WTC11 (cell line): ENCODE results near the gene MCRIP2. TPM values are rescaled to one million over a fixed set of nuclear protein-coding genes. Genes with fewer than 3 reads are reported as not detected.

ENCODE experiments used
- ATAC-seq: fragments of 200-7000 bp; cut with Tn5 transposase; 2 replicates; pipeline ENCODE4 v1.10.0; 2021; ENCODE audit warnings: mild to moderate bottlenecking, moderate library complexity
- CTCF ChIA-PET: fragments of 300-600 bp; sonication (Branson Sonifier 250); formaldehyde crosslinking; loops from one replicate; lab custom pipeline; 2021; ENCODE audit warnings: antibody characterized with exemption; lab: Charles Lee
- POLR2A ChIA-PET: fragments of 350-600 bp; sonication (Branson Sonifier 250); formaldehyde crosslinking; loops from one replicate; lab custom pipeline; 2021; ENCODE audit warnings: antibody characterized with exemption; lab: Charles Lee
- DNase-seq: peaks from one replicate; pipeline ENCODE4 v3.0.0; 2021; ENCODE audit warnings: low spot score
- H3K27ac Mint-ChIP-seq: 2 replicates; pipeline ENCODE4 v1.8.0; 2021; ENCODE audit warnings: mixed read lengths
- H3K27me3 Mint-ChIP-seq: 2 replicates; pipeline ENCODE4 v1.8.0; 2021; ENCODE audit warnings: low read depth, mild to moderate bottlenecking, moderate library complexity, mixed read lengths
- H3K36me3 Mint-ChIP-seq: 2 replicates; pipeline ENCODE4 v1.8.0; 2021; ENCODE audit warnings: mixed read lengths
- H3K4me1 Mint-ChIP-seq: 2 replicates; pipeline ENCODE4 v1.8.0; 2022; ENCODE audit warnings: mixed read lengths
- H3K4me3 Mint-ChIP-seq: 2 replicates; pipeline ENCODE4 v1.8.0; 2021; ENCODE audit warnings: mild to moderate bottlenecking, moderate library complexity, mixed read lengths
- H3K9me3 Mint-ChIP-seq: 2 replicates; pipeline ENCODE4 v1.8.0; 2021; ENCODE audit warnings: mixed read lengths
- ATF1 ChIP-seq: sonication (generic); formaldehyde crosslinking; IDR thresholded peaks from 2 replicates; pipeline ENCODE4 v1.8.1; 2023; ENCODE audit warnings: mild to moderate bottlenecking, moderate library complexity, missing genetic modification reagents
- ELF4 ChIP-seq: sonication (generic); formaldehyde crosslinking; IDR thresholded peaks from 2 replicates; pipeline ENCODE4 v1.8.1; 2022; ENCODE audit warnings: low read depth, mild to moderate bottlenecking, moderate library complexity, missing genetic modification reagents
- EMX1 ChIP-seq: fragments of 250-450 bp; sonication (Bioruptor Pico); IDR thresholded peaks from 2 replicates; pipeline ENCODE4 v1.8.0; 2021; ENCODE audit warnings: mild to moderate bottlenecking
- ETV6 ChIP-seq: sonication (generic); formaldehyde crosslinking; IDR thresholded peaks from 2 replicates; pipeline ENCODE4 v1.8.1; 2022; ENCODE audit warnings: mild to moderate bottlenecking, missing genetic modification reagents
- FOXP1 ChIP-seq: sonication (generic); formaldehyde crosslinking; IDR thresholded peaks from 2 replicates; pipeline ENCODE4 v1.8.0; 2022; ENCODE audit warnings: missing genetic modification reagents, mild to moderate bottlenecking, moderate library complexity, borderline replicate concordance
- GTF2I ChIP-seq: fragments of 250-450 bp; sonication (Bioruptor Pico); conservative IDR thresholded peaks from 2 replicates; pipeline ENCODE4 v1.4.0; 2021; ENCODE audit warnings: mild to moderate bottlenecking
- IRF2 ChIP-seq: sonication (generic); formaldehyde crosslinking; IDR thresholded peaks from 2 replicates; pipeline ENCODE4 v1.8.0; 2022; ENCODE audit warnings: low read depth, missing genetic modification reagents, borderline replicate concordance
- JAZF1 ChIP-seq: fragments of 250-450 bp; sonication (Bioruptor Pico); IDR thresholded peaks from 2 replicates; pipeline ENCODE4 v1.9.0; 2021; ENCODE audit warnings: moderate library complexity, mild to moderate bottlenecking, inconsistent platforms
- KAT7 ChIP-seq: sonication (generic); formaldehyde crosslinking; IDR thresholded peaks from 2 replicates; pipeline ENCODE4 v1.8.1; 2023; ENCODE audit warnings: missing genetic modification reagents, mild to moderate bottlenecking, borderline replicate concordance
- TP53 ChIP-seq: sonication (generic); formaldehyde crosslinking; IDR thresholded peaks from 2 replicates; pipeline ENCODE4 v1.8.1; 2023; ENCODE audit warnings: mild to moderate bottlenecking, missing genetic modification reagents
- ZBTB21 ChIP-seq: sonication (generic); formaldehyde crosslinking; IDR thresholded peaks from 2 replicates; pipeline ENCODE4 v1.8.1; 2023; ENCODE audit warnings: mild to moderate bottlenecking, missing genetic modification reagents, borderline replicate concordance
- ZNF121 ChIP-seq: sonication (generic); formaldehyde crosslinking; IDR thresholded peaks from 2 replicates; pipeline ENCODE4 v1.8.0; 2023; ENCODE audit warnings: missing genetic modification reagents
- ZNF423 ChIP-seq: fragments of 250-450 bp; sonication (Bioruptor Pico); IDR thresholded peaks from 2 replicates; pipeline ENCODE4 v2.1.2; 2022; ENCODE audit warnings: mild to moderate bottlenecking, moderate library complexity
- total RNA-seq: library from RNA; stranded (reverse); gene quantifications from 3 replicates; pipeline ENCODE4 v1.2.3, GENCODE V29; 2021
- TF ChIP-seq, protein P1 (sequence below): fragments of 250-450 bp; sonication (Bioruptor Pico); IDR thresholded peaks from 2 replicates; pipeline ENCODE4 v1.9.0; 2021; ENCODE audit warnings: mild to moderate bottlenecking
- TF ChIP-seq, protein P2 (sequence below): fragments of 250-450 bp; sonication (Bioruptor Pico); IDR thresholded peaks from 2 replicates; pipeline ENCODE4 v1.8.0; 2021; ENCODE audit warnings: mild to moderate bottlenecking
- TF ChIP-seq, protein P3 (sequence below): sonication (generic); formaldehyde crosslinking; IDR thresholded peaks from 2 replicates; pipeline ENCODE4 v1.8.1; 2022; ENCODE audit warnings: mild to moderate bottlenecking, missing genetic modification reagents, moderate library complexity, borderline replicate concordance
- TF ChIP-seq, protein P4 (sequence below): sonication (generic); formaldehyde crosslinking; IDR thresholded peaks from 2 replicates; pipeline ENCODE4 v1.8.1; 2023; ENCODE audit warnings: mild to moderate bottlenecking, missing genetic modification reagents, borderline replicate concordance
- TF ChIP-seq, protein P5 (sequence below): sonication (generic); formaldehyde crosslinking; IDR thresholded peaks from 2 replicates; pipeline ENCODE4 v1.8.1; 2022; ENCODE audit warnings: mild to moderate bottlenecking, moderate library complexity, missing genetic modification reagents
- TF ChIP-seq, protein P6 (sequence below): fragments of 250-450 bp; sonication (Bioruptor Pico); IDR thresholded peaks from 2 replicates; pipeline ENCODE4 v1.9.0; 2021; ENCODE audit warnings: mild to moderate bottlenecking, borderline replicate concordance
- TF ChIP-seq, protein P7 (sequence below): sonication (generic); formaldehyde crosslinking; conservative IDR thresholded peaks from 2 replicates; pipeline ENCODE4 v1.8.1; 2022; ENCODE audit warnings: mild to moderate bottlenecking, missing genetic modification reagents

The MCRIP2 gene
- total RNA-seq, 1 experiment from 2014 or later, result 63.3 TPM

DNA sequence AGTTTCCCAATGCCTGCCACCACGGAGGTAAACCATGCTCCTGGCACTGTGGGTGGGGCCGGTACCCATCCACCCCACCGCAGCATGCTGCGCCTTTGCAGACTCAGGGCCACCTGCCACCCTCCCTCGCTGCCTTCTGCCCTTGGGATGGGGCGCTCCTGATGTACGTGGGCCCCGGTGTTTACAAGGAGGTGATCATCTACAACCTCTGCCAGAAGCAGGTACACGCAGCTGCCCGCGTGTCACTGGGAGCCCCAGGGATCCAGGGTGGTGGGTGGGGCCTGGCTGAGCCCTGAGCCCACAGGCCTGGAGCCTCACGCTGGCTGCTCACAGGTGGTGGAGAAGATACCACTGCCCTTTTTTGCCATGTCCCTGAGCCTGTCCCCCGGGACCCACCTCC is 24.9 kb downstream of the MCRIP2 start:
- H3K9me3 Mint-ChIP-seq, result no peaks in the 10 kb centered on the region
- no peak overlapping the region for H3K4me3 Mint-ChIP-seq
- no peak overlapping the region for H3K27ac Mint-ChIP-seq
- ChIA-PET CTCF (interaction anchor here (1.6 to 3.0 kb wide), 2 partner anchors 18 to 76 kb away, joined by 5 to 16 read pairs; partner anchors contain the start of genes RAB40C and WDR90), POLR2A (interaction anchor here (1.0 kb wide), 1 partner anchor 15 kb away, joined by 3 read pairs; no protein-coding TSS in a partner anchor)
- no peaks in the 10 kb centered on the region for H3K27me3 Mint-ChIP-seq
- ATAC-seq (no peak), DNase-seq (no peak)
- no peaks in the 10 kb centered on the region for H3K4me1 Mint-ChIP-seq
- H3K36me3 Mint-ChIP-seq, result peaks cover 7% of the 10 kb centered on the region
- no peak for TF ChIP-seq FOXP1 (CRISPR knock-in tag)
- TF ChIP-seq, protein P1, sequence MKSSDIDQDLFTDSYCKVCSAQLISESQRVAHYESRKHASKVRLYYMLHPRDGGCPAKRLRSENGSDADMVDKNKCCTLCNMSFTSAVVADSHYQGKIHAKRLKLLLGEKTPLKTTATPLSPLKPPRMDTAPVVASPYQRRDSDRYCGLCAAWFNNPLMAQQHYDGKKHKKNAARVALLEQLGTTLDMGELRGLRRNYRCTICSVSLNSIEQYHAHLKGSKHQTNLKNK (CRISPR knock-in tag), result no peak
- TF ChIP-seq ZNF121 (CRISPR knock-in tag), result no peak
- no peak for TF ChIP-seq IRF2 (CRISPR knock-in tag)
- TF ChIP-seq ELF4, result no peak
- TF ChIP-seq, all 79 proteins: peak for 0

DNA sequence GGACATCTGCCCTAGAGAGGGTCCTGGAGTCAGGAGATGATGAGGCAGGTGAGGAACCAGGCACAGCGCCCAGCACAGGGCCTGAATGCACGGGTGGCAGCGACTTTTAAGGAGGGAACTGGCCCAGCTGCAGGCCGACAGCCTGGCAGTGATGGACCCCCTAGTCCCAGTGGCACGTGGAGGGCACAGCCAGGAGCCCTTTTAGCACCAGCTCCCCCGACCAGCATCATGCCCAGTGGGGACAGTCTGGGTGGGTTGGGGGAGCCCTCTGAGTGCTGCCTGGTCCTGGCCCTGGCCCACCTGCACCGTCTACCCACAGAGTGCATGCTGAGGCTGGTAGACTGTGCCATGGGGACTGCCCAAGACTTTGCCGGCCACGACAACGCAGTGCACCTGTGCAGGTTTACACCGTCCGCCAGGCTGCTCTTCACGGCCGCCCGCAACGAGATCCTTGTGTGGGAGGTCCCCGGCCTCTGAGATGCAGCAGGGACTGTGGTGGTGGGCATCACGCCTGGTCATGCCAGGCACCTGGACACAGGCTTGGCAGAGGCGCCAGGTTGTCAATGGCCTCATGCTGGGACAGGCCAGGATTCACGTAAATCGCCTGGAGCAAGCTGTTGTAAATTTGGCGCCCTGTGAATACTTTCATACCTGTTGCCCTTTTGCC is 25.6 kb downstream of the MCRIP2 start:
- H3K4me3 Mint-ChIP-seq, result 0 out of 2 replicates have a peak overlapping the region, but pooled peaks have one; percentile 30
- H3K36me3 Mint-ChIP-seq, result peaks cover 7% of the 10 kb centered on the region
- H3K27me3 Mint-ChIP-seq, result no peaks in the 10 kb centered on the region
- ChIA-PET POLR2A (interaction anchor here (1.0 to 1.8 kb wide), 2 partner anchors 29 to 53 kb away, joined by 3 to 6 read pairs; no protein-coding TSS in a partner anchor), CTCF (interaction anchor here (0.6 to 3.0 kb wide), 23 partner anchors 9 to 296 kb away, joined by 3 to 21 read pairs (median 4); partner anchors contain the start of genes ANTKMT, CIAO3, JMJD8 and RAB40C)
- H3K4me1 Mint-ChIP-seq, result no peaks in the 10 kb centered on the region
- ATAC-seq (no peak), DNase-seq (no peak)
- TF ChIP-seq ETV6 (no peak), ATF1 (CRISPR knock-in tag) (no peak), ZNF423 (CRISPR knock-in tag) (no peak), TP53 (CRISPR knock-in tag) (no peak), JAZF1 (CRISPR knock-in tag) (no peak), ZBTB21 (no peak), EMX1 (no peak), GTF2I (CRISPR knock-in tag) (no peak), KAT7 (no peak)
- TF ChIP-seq, protein P2, sequence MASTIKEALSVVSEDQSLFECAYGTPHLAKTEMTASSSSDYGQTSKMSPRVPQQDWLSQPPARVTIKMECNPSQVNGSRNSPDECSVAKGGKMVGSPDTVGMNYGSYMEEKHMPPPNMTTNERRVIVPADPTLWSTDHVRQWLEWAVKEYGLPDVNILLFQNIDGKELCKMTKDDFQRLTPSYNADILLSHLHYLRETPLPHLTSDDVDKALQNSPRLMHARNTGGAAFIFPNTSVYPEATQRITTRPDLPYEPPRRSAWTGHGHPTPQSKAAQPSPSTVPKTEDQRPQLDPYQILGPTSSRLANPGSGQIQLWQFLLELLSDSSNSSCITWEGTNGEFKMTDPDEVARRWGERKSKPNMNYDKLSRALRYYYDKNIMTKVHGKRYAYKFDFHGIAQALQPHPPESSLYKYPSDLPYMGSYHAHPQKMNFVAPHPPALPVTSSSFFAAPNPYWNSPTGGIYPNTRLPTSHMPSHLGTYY (CRISPR knock-in tag), result no peak
- TF ChIP-seq, protein P3, sequence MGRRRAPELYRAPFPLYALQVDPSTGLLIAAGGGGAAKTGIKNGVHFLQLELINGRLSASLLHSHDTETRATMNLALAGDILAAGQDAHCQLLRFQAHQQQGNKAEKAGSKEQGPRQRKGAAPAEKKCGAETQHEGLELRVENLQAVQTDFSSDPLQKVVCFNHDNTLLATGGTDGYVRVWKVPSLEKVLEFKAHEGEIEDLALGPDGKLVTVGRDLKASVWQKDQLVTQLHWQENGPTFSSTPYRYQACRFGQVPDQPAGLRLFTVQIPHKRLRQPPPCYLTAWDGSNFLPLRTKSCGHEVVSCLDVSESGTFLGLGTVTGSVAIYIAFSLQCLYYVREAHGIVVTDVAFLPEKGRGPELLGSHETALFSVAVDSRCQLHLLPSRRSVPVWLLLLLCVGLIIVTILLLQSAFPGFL (CRISPR knock-in tag), result no peak
- TF ChIP-seq, protein P4, sequence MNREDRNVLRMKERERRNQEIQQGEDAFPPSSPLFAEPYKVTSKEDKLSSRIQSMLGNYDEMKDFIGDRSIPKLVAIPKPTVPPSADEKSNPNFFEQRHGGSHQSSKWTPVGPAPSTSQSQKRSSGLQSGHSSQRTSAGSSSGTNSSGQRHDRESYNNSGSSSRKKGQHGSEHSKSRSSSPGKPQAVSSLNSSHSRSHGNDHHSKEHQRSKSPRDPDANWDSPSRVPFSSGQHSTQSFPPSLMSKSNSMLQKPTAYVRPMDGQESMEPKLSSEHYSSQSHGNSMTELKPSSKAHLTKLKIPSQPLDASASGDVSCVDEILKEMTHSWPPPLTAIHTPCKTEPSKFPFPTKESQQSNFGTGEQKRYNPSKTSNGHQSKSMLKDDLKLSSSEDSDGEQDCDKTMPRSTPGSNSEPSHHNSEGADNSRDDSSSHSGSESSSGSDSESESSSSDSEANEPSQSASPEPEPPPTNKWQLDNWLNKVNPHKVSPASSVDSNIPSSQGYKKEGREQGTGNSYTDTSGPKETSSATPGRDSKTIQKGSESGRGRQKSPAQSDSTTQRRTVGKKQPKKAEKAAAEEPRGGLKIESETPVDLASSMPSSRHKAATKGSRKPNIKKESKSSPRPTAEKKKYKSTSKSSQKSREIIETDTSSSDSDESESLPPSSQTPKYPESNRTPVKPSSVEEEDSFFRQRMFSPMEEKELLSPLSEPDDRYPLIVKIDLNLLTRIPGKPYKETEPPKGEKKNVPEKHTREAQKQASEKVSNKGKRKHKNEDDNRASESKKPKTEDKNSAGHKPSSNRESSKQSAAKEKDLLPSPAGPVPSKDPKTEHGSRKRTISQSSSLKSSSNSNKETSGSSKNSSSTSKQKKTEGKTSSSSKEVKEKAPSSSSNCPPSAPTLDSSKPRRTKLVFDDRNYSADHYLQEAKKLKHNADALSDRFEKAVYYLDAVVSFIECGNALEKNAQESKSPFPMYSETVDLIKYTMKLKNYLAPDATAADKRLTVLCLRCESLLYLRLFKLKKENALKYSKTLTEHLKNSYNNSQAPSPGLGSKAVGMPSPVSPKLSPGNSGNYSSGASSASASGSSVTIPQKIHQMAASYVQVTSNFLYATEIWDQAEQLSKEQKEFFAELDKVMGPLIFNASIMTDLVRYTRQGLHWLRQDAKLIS (CRISPR knock-in tag), result no peak
- TF ChIP-seq, protein P1 (CRISPR knock-in tag), result no peak
- TF ChIP-seq, protein P5, sequence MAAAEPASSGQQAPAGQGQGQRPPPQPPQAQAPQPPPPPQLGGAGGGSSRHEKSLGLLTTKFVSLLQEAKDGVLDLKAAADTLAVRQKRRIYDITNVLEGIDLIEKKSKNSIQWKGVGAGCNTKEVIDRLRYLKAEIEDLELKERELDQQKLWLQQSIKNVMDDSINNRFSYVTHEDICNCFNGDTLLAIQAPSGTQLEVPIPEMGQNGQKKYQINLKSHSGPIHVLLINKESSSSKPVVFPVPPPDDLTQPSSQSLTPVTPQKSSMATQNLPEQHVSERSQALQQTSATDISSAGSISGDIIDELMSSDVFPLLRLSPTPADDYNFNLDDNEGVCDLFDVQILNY, result no peak
- TF ChIP-seq, protein P6, sequence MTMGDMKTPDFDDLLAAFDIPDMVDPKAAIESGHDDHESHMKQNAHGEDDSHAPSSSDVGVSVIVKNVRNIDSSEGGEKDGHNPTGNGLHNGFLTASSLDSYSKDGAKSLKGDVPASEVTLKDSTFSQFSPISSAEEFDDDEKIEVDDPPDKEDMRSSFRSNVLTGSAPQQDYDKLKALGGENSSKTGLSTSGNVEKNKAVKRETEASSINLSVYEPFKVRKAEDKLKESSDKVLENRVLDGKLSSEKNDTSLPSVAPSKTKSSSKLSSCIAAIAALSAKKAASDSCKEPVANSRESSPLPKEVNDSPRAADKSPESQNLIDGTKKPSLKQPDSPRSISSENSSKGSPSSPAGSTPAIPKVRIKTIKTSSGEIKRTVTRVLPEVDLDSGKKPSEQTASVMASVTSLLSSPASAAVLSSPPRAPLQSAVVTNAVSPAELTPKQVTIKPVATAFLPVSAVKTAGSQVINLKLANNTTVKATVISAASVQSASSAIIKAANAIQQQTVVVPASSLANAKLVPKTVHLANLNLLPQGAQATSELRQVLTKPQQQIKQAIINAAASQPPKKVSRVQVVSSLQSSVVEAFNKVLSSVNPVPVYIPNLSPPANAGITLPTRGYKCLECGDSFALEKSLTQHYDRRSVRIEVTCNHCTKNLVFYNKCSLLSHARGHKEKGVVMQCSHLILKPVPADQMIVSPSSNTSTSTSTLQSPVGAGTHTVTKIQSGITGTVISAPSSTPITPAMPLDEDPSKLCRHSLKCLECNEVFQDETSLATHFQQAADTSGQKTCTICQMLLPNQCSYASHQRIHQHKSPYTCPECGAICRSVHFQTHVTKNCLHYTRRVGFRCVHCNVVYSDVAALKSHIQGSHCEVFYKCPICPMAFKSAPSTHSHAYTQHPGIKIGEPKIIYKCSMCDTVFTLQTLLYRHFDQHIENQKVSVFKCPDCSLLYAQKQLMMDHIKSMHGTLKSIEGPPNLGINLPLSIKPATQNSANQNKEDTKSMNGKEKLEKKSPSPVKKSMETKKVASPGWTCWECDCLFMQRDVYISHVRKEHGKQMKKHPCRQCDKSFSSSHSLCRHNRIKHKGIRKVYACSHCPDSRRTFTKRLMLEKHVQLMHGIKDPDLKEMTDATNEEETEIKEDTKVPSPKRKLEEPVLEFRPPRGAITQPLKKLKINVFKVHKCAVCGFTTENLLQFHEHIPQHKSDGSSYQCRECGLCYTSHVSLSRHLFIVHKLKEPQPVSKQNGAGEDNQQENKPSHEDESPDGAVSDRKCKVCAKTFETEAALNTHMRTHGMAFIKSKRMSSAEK (CRISPR knock-in tag), result no peak
- TF ChIP-seq, protein P7, sequence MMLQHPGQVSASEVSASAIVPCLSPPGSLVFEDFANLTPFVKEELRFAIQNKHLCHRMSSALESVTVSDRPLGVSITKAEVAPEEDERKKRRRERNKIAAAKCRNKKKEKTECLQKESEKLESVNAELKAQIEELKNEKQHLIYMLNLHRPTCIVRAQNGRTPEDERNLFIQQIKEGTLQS (CRISPR knock-in tag), result no peak
- no peaks in the 10 kb centered on the region for H3K9me3 Mint-ChIP-seq
- H3K27ac Mint-ChIP-seq, result peak overlapping the region; percentile 86
